SU-DHL-6 (cell line): ENCODE results near the gene SLX9.

Source experiments
- EZH2phosphoT487 ChIP-seq: fragments of 200-600 bp; sonication (generic), shearing (Covaris generic); conservative IDR thresholded peaks from 2 replicates; pipeline ENCODE4 v1.6.1; 2018; ENCODE audit warnings: mild to moderate bottlenecking, antibody characterized with exemption, low read length, moderate library complexity, mixed read lengths
- TF ChIP-seq, protein P1 (sequence below): fragments of 200-600 bp; sonication (generic); IDR thresholded peaks from one replicate; pipeline ENCODE4 v1.5.1; 2017; ENCODE audit warnings: antibody characterized with exemption, mild to moderate bottlenecking, low read length, moderate library complexity; ENCODE audit not compliant: insufficient read depth, poor library complexity, severe bottlenecking

DNA sequence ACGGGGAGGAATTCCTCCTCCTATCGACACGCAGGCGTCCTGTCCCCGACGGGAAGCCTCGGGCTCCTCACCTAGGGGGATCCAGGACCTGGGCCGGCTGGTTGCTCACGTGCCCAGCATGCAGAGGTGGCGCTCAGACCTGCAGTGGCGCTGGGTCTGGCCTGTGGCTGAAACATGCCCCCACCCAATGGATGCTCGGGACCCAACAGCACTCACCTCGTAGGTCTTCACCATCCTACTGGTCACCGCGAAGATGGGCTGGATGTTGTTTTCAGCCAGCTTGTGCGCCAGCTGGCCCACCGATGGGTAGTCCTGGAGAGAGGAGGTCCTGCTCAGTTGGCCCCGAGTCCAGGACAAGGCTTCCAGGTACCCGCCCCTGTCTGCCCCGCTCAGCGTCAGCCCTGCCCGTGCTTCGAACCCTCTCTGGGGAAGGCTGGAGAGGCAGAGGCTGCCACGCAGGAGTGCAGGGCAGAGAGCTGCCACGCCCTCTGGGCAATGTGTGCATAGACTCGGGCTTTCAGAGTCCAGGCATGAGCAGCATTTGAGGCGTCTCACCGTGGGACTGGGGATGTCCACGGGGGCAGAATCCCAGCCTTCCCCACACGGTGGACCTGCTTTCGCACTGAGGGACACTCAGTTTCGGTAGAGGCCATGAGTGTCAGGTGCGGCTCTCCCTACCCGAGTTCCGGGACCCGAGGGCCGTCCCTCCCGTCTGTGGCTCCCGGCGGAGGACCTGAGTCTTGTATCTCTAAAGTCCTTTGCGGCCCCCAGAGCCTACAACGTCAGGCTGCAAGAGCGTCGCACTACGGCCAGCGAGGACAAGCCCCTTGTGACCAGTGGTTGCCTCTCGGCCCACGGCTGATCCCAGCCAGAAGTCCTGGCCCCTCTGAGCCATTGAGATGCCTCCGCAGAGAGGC, 40.7 kb upstream of the SLX9 start:
- TF ChIP-seq, protein P1, sequence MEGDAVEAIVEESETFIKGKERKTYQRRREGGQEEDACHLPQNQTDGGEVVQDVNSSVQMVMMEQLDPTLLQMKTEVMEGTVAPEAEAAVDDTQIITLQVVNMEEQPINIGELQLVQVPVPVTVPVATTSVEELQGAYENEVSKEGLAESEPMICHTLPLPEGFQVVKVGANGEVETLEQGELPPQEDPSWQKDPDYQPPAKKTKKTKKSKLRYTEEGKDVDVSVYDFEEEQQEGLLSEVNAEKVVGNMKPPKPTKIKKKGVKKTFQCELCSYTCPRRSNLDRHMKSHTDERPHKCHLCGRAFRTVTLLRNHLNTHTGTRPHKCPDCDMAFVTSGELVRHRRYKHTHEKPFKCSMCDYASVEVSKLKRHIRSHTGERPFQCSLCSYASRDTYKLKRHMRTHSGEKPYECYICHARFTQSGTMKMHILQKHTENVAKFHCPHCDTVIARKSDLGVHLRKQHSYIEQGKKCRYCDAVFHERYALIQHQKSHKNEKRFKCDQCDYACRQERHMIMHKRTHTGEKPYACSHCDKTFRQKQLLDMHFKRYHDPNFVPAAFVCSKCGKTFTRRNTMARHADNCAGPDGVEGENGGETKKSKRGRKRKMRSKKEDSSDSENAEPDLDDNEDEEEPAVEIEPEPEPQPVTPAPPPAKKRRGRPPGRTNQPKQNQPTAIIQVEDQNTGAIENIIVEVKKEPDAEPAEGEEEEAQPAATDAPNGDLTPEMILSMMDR, result no peak
- TF ChIP-seq EZH2phosphoT487, result no peak
